Osteoblast (primary cell): ENCODE measurements around the gene ROPN1B. TPM values are rescaled to one million over a fixed set of nuclear protein-coding genes. Genes with fewer than 3 reads are reported as not detected.

Experiments used
- DNase-seq: peaks from one replicate; pipeline ENCODE4 v3.0.0; 2011; ENCODE audit warnings: low spot score, mixed read lengths; ENCODE audit not compliant: insufficient read length; ENCODE audit errors: missing footprints
- H2AFZ ChIP-seq: 2 replicates; pipeline ENCODE4 v1.6.0; 2011; ENCODE audit warnings: mild to moderate bottlenecking, low read length
- H3K27ac ChIP-seq: 2 replicates; pipeline ENCODE4 v1.5.1; 2011; ENCODE audit warnings: mild to moderate bottlenecking, low read depth, low read length, moderate library complexity
- H3K27me3 ChIP-seq: 2 replicates; pipeline ENCODE4 v1.6.0; 2012; ENCODE audit warnings: mild to moderate bottlenecking, control low read depth, inconsistent platforms, low read length, moderate library complexity; ENCODE audit not compliant: insufficient read depth
- H3K36me3 ChIP-seq: 2 replicates; pipeline ENCODE4 v1.5.1; 2011; ENCODE audit warnings: mild to moderate bottlenecking, low read length, control low read depth, moderate library complexity; ENCODE audit not compliant: insufficient read depth
- H3K4me1 ChIP-seq: 2 replicates; pipeline ENCODE4 v1.5.1; 2011; ENCODE audit warnings: mild to moderate bottlenecking, low read length, control low read depth, moderate library complexity; ENCODE audit not compliant: insufficient read depth
- H3K4me2 ChIP-seq: 2 replicates; pipeline ENCODE4 v1.6.0; 2011; ENCODE audit warnings: mild to moderate bottlenecking, low read length; ENCODE audit not compliant: insufficient read depth
- H3K4me3 ChIP-seq: fragments of 200-600 bp; sonication (generic); 3 replicates; pipeline ENCODE4 v1.5.1; 2012; ENCODE audit warnings: mild to moderate bottlenecking, low read length, inconsistent platforms; ENCODE audit not compliant: insufficient read depth
- H3K79me2 ChIP-seq: 2 replicates; pipeline ENCODE4 v1.6.0; 2012; ENCODE audit warnings: mild to moderate bottlenecking, low read length, control low read depth, inconsistent platforms; ENCODE audit not compliant: insufficient read depth
- H3K9me3 ChIP-seq: 2 replicates; pipeline ENCODE4 v1.5.1; 2011; ENCODE audit warnings: low read depth, low read length, control low read depth
- H4K20me1 ChIP-seq: 2 replicates; pipeline ENCODE4 v1.6.0; 2012; ENCODE audit warnings: mild to moderate bottlenecking, low read length, control low read depth; ENCODE audit not compliant: insufficient read depth
- CTCF ChIP-seq: IDR thresholded peaks from 2 replicates; pipeline ENCODE4 v1.5.1; 2011; ENCODE audit warnings: mild to moderate bottlenecking, low read depth, low read length, moderate library complexity; ENCODE audit errors: extremely low read depth
- small RNA-seq: library from RNA; depleted of rRNA; stranded (forward); fragments of <200 nt; gene quantifications from one replicate; pipeline ENCODE3, GENCODE V24; 2012
- total RNA-seq: library from RNA; depleted of rRNA; stranded (reverse); fragments of >200 nt; gene quantifications from 2 replicates; pipeline ENCODE4 v1.2.3, GENCODE V29; 2012

Gene ROPN1B
- total RNA-seq, 1 donor: not detected

GRCh38 chr3:126029241-126029640 is 60.3 kb downstream of the ROPN1B start:
- Histone ChIP-seq H3K4me3 (no peak overlapping the region), H3K27ac (no peak overlapping the region), H3K9me3 (peaks cover 3% of the 10 kb centered on the region), H4K20me1 (no peaks in the 10 kb centered on the region), H2AFZ (no peak overlapping the region), H3K4me1 (no peaks in the 10 kb centered on the region), H3K27me3 (no peaks in the 10 kb centered on the region), H3K4me2 (no peak overlapping the region), H3K36me3 (no peaks in the 10 kb centered on the region), H3K79me2 (no peaks in the 10 kb centered on the region)
- no peak for DNase-seq
- TF ChIP-seq CTCF: no peak

- Histone ChIP-seq H3K9me3 (peaks cover 3% of the 10 kb centered on the region), H3K4me1 (no peaks in the 10 kb centered on the region), H3K4me2 (no peak overlapping the region), H3K4me3 (no peak overlapping the region), H4K20me1 (no peaks in the 10 kb centered on the region), H3K79me2 (no peaks in the 10 kb centered on the region), H3K27me3 (no peaks in the 10 kb centered on the region), H2AFZ (no peak overlapping the region), H3K36me3 (no peaks in the 10 kb centered on the region), H3K27ac (no peak overlapping the region)
- no peak for DNase-seq
- TF ChIP-seq CTCF: no peak
These were observed 61.5 kb downstream of the ROPN1B start for GRCh38 chr3:126030455-126030854.

DNA sequence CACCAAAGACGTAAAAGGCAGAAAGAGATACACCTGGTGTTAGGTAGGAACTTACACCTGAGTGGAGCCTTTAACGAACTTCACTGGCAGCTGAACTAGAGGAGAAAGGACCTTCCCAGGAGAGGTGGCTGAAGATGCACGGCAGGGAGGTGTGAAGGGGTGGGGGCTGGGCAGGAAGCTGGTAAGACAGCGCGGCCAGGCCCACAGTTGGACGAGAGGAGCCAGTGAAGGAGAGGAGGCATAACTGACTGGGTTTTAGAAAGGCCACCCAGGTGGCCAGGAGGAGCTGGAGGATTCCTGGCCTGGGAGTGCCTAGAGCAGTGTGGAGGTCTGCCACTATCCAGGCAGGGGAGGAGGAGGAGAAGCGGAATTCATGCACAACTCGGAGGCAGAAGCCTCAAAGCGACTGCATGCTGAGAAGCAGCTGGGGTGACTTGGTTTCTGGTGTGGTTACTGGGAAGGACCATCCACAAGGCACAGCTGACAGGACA is 63.0 kb downstream of the ROPN1B start:
- H3K27ac ChIP-seq: no peak overlapping the region

More for the DNA sequence above, 63.0 kb downstream of the ROPN1B start:
- Histone ChIP-seq H3K9me3 (peaks cover 3% of the 10 kb centered on the region), H3K4me3 (no peak overlapping the region), H3K36me3 (no peaks in the 10 kb centered on the region), H3K27me3 (no peaks in the 10 kb centered on the region), H3K79me2 (no peaks in the 10 kb centered on the region), H2AFZ (no peak overlapping the region), H3K4me1 (no peaks in the 10 kb centered on the region), H3K4me2 (no peak overlapping the region), H4K20me1 (no peaks in the 10 kb centered on the region)
- no peak for TF ChIP-seq CTCF
- DNase-seq: no peak

Small RNA genes lying within 50 kb of the gene (small RNA-seq; reads per million reads assigned to genes)
- gene AC092903.1: not detected

Other genes starting within 250 kb of the ROPN1B start
- gene SLC41A3, start 114.9 kb downstream of the ROPN1B start, total RNA-seq: 41.5 and 59.4 TPM in 2 replicates
- under 0.01 TPM in 1 of 2 replicates, not detected in the other for gene ALDH1L1, start 211.4 kb downstream of the ROPN1B start, total RNA-seq